Activated naive CD4-positive, alpha-beta T cell treated with anti-CD3 and anti-CD28 coated beads, Interleukin-2, amount 10 ng/mL, durations not matched to agents 7 days and 5 days (primary cell): Measurements from ENCODE around the gene RPTOR.

Experiments
- CTCF ChIA-PET: fragments of 350-600 bp; sonication (Branson Sonifier 250); formaldehyde crosslinking; loops from one replicate; lab custom pipeline; 2021; ENCODE audit warnings: antibody characterized with exemption; lab: Charles Lee
- DNase-seq: peaks from one replicate; pipeline ENCODE4 v3.0.0-alpha.2; 2020
- H3K27ac Mint-ChIP-seq: one replicate; pipeline ENCODE4 v1.8.0; 2021; ENCODE audit warnings: mild to moderate bottlenecking, moderate library complexity, mixed read lengths
- H3K27me3 Mint-ChIP-seq: one replicate; pipeline ENCODE4 v1.8.0; 2021; ENCODE audit warnings: mild to moderate bottlenecking, mixed read lengths
- H3K36me3 Mint-ChIP-seq: one replicate; pipeline ENCODE4 v1.8.0; 2021; ENCODE audit warnings: mixed read lengths
- H3K4me1 Mint-ChIP-seq: one replicate; pipeline ENCODE4 v1.8.0; 2021; ENCODE audit warnings: mixed read lengths
- H3K4me3 Mint-ChIP-seq: one replicate; pipeline ENCODE4 v1.8.0; 2021; ENCODE audit warnings: mild to moderate bottlenecking, moderate library complexity, mixed read lengths
- H3K9me3 Mint-ChIP-seq: one replicate; pipeline ENCODE4 v1.8.0; 2021; ENCODE audit warnings: mixed read lengths

The RPTOR gene

DNA sequence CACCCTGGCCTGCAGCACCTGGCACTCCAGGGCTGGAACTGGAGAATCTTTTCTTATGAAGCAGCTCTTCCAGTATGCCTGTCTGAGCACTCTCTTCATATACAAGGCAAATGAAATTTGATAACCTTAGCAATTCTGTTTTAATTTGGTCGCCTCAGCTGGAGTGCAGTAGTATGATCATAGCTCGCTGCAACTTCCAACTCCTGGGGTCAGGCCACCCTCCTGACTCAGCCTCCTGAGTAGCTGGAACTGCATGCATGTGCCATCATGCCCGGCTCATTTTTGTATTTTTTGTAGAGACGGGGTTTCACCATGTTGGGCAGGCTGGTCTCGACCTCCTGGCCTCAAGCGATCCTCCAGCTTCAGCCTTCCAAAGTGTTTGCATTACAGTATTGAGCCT is 306.2 kb downstream of the RPTOR start:
- CTCF ChIA-PET: interaction anchor here (0.9 kb wide), 1 partner anchor 27 kb away, joined by 3 read pairs; no protein-coding TSS in a partner anchor
- H3K27me3 Mint-ChIP-seq: no peaks in the 10 kb centered on the region
- no peaks in the 10 kb centered on the region for H3K9me3 Mint-ChIP-seq
- peaks cover 82% of the 10 kb centered on the region for H3K36me3 Mint-ChIP-seq
- H3K4me3 Mint-ChIP-seq: no peak overlapping the region
- DNase-seq: no peak
- H3K4me1 Mint-ChIP-seq: peaks cover 98% of the 10 kb centered on the region
- peak overlapping the region; percentile 98 for H3K27ac Mint-ChIP-seq

DNA sequence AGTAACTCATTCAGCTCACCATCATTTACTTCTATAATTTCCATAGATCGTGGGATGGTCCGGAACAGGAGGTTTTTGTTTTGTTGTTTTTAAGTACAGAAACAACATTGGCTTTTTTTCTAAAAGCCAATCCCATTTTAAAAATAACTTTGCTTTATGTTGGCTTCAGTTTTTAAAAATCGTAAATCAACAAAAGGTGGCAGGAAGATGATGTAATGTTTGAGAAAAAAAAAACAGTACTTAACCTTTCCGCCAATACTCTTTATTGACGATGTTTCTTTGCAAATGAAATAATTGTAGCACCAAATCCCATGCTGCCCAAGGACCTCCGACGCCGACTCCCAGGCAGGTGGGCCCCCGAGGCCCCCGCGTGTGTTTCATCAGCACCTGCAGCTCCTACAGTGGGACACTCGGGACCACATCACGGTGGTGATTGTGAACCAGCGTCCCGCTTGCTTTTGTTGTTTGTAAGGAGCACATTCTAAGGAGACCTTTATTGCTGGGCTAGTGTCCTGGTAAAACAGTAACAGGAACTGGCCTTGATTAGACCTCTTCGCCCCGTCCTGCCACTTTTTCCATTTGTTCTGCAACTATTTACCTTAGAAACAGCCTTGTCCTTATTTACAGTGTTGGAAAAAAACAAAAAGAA is 306.8 kb downstream of the RPTOR start:
- CTCF ChIA-PET: interaction anchor here (0.9 kb wide), 1 partner anchor 26 kb away, joined by 3 read pairs; no protein-coding TSS in a partner anchor
- Mint-ChIP-seq H3K9me3 (no peaks in the 10 kb centered on the region), H3K4me3 (no peak overlapping the region), H3K27ac (peak overlapping the region; percentile 15), H3K4me1 (peaks cover 98% of the 10 kb centered on the region), H3K36me3 (peaks cover 83% of the 10 kb centered on the region), H3K27me3 (no peaks in the 10 kb centered on the region)
- DNase-seq: no peak

DNA sequence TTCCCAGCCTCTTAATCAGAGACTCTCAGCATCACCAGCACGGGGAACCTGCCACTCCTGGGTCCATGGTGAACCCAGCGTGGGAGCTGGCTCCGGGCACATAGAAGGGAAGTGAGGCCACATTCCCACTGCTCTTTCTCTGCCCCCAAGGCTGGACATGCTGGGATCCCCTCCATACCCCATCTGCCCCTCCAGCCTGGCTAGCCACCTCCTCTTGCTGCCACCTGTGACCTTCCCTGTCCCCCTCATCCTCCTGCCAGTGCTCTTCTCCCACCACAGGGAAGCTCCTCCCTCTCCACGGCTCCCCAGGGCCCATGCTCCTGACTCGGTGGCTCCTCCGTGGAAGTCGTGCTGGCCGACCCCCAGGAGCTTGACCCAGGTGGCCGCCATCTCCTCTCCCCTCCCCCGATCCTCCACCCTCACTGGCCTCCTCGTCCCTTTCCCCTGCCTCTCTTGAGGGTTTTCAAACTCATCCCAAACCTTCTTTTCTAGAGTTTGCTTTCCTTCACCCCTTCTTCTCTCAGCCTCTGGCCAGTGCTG is 307.9 kb downstream of the RPTOR start:
- CTCF ChIA-PET: no interaction called here
- no peak overlapping the region for H3K4me3 Mint-ChIP-seq
- DNase-seq: no peak
- H3K36me3 Mint-ChIP-seq: peaks cover 82% of the 10 kb centered on the region
- peak overlapping the region; percentile 24 for H3K27ac Mint-ChIP-seq
- H3K4me1 Mint-ChIP-seq: peaks cover 98% of the 10 kb centered on the region
- H3K9me3 Mint-ChIP-seq: no peaks in the 10 kb centered on the region
- no peaks in the 10 kb centered on the region for H3K27me3 Mint-ChIP-seq

DNA sequence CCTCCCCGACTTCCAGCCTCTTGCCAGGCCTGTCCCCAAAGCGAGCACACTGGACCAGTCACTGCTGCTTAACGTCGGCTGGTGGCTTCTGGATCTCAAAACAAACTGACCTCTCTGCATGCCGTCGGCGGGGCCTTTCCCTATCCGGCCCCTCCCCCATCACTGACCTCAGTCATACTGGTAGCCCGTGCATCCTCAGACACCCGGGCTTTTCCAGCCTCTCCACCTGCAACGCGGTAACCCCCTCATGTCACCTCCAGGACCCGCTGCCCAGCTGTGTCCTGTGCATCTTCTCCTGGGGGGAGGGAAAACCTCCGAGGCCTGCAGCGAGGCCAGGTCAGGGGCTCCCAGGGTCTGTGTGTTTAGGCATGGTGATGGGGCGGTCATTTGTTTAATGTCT is 308.4 kb downstream of the RPTOR start:
- Mint-ChIP-seq H3K4me1 (peaks cover 98% of the 10 kb centered on the region), H3K27ac (no peak overlapping the region), H3K27me3 (no peaks in the 10 kb centered on the region), H3K4me3 (no peak overlapping the region), H3K36me3 (peaks cover 82% of the 10 kb centered on the region), H3K9me3 (no peaks in the 10 kb centered on the region)
- no peak for DNase-seq
- CTCF ChIA-PET: no interaction called here

DNA sequence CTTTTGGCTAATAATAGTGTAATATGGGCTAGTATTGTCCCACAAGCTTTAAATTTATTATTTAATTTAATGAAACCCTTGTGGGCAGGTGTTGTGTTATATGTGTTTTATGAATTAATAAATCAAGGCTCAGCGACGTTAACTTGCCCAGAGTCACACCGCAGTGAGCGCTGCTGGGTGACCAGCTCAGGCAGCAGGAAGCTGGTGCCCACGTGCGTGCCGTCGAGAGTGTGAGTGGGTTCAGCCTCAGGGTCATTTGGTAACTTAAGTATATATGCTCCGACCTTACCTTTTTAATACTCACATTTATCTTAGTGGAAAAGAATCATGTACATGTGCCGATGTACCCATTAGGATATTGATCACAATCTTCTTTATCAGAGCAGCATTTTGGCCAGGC is 309.6 kb downstream of the RPTOR start:
- Mint-ChIP-seq H3K27me3 (no peaks in the 10 kb centered on the region), H3K4me1 (peaks cover 98% of the 10 kb centered on the region), H3K4me3 (no peak overlapping the region), H3K36me3 (peaks cover 82% of the 10 kb centered on the region), H3K27ac (no peak overlapping the region), H3K9me3 (no peaks in the 10 kb centered on the region)
- no peak for DNase-seq
- CTCF ChIA-PET: interaction anchor here (1.0 to 1.2 kb wide), 2 partner anchors 8 to 45 kb away, joined by 3 read pairs; no protein-coding TSS in a partner anchor

DNA sequence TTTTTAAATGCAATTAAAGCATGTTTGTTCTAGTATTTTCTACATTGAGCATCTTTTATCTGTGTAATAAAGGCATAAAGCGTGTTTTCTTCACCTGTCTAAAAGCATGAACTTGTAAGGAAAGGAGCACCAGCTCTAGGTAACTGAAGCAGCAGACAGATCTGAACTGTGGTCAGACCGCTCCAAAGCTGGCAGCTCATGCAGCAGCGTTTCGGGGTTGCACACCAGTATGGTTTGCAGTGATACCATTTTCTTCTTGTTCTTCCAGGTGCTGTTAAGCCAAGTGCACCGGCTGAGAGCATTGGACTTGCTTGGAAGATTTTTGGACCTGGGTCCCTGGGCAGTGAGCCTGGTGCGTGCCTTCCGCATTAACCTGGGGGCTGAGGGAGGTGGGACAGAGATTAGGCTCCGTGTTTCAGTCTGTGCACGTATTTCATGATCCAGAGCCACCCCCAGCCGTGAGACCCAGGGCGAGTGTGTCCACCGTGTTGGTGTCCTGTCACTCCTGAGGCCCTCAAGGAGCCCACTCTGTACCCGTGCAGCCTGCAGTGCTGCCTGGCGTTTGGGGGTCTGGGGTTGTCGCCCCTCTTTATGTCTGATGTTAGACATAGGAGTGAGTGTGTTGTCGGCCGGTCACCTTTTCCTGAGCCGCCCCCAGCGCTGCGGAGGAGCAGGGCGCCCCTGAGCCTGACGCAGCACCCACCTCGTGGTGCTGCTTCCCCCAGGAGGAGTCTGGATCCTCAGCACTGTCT is 310.7 kb downstream of the RPTOR start:
- peaks cover 97% of the 10 kb centered on the region for H3K4me1 Mint-ChIP-seq
- H3K9me3 Mint-ChIP-seq: no peaks in the 10 kb centered on the region
- no peak overlapping the region for H3K4me3 Mint-ChIP-seq
- CTCF ChIA-PET: interaction anchor here (0.8 to 1.2 kb wide), 4 partner anchors 9 to 99 kb away, joined by 3 read pairs; no protein-coding TSS in a partner anchor
- no peaks in the 10 kb centered on the region for H3K27me3 Mint-ChIP-seq
- peak overlapping the region; percentile 99 for H3K27ac Mint-ChIP-seq
- H3K36me3 Mint-ChIP-seq: peaks cover 77% of the 10 kb centered on the region
- no peak for DNase-seq

DNA sequence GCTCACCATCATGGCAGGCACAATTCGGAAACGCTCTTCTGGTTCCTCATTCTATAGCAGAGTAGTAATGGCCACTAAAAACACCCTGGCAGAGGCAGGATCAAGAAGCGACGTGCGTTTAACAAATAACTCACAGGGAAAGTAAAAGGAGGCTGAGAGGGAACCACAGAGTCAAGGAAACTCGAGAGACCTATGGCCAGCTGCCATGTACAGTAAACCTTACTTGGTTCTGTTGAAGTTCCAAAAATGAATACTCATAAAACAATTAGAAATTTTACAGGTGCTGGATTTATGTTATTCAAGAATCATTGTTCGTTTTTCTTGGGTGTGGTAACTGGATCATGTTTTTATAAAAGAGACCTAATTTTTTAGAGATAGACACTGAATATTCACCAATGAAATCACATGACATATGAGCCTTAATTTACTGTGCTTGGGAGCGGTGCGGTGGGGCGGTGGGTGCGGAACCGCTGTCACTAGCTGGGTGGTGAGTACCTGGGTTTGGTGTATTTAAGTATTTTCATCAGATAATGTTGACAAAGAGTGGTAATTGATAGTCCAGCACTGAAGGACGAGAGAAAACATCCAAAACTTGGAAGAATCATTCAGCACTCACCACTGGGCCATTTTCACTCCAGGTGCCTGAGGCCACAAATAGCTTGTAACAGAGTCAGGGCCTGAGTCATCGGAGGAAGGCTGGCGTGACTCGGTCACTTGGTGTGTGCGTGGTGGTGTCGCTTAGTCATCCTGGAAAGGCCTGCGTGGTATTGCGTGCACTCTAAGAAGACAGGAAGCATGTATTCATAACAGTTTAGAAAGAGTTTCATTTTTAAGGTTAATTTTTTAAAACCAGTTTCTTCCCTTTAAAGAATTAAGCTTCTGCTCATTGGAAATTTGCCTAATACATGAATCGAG is 311.6 kb downstream of the RPTOR start:
- Mint-ChIP-seq H3K4me3 (peak overlapping the region; percentile 44), H3K27me3 (no peaks in the 10 kb centered on the region), H3K27ac (peak overlapping the region; percentile 99), H3K36me3 (peaks cover 78% of the 10 kb centered on the region), H3K9me3 (no peaks in the 10 kb centered on the region), H3K4me1 (peaks cover 97% of the 10 kb centered on the region)
- CTCF ChIA-PET: interaction anchor here (0.8 to 1.3 kb wide), 3 partner anchors 10 to 43 kb away, joined by 3 read pairs; no protein-coding TSS in a partner anchor
- peak; percentile 90 for DNase-seq

DNA sequence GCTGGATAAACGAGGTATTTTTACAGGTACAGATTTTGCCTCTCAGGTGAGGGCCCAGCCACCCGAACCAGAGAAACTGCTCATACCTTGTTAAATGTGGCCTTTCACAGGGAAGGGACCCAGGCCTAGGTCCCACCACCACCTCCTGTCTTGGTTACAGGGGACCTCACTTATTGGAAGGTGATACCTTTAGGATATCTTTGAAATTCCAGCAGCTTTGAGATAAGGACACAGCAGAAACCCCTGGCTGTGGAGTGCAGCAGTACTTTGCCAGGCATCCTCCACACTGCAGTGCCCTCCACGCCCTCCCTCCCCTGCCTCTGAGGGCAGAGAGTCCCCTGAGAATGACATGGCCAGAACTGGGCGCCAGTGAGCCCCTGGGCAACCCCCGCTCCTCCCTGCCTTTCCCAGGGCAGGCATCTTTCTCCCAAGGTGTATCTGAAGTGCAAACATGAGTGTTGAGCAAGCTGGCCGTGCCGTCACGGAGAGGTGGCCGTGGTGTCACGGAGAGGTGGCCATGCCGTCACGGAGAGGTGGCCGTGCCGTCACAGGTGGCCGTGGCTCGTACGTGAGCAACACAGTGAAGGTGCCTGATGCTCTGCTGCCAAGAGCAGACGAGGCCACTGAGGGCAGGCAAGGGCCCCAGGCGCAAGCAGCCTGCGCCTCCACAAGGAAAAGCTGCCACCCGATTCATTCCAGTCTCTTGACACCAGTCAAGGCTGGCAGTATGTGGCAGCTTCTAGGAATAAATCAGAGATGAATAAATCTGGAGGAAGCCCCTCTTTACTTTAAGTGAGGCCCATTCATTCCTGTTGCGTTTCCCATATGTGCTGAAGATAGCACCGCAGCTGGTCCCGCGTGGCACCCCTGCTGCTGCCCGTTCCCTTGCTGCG is 312.5 kb downstream of the RPTOR start:
- no peaks in the 10 kb centered on the region for H3K9me3 Mint-ChIP-seq
- peak overlapping the region; percentile 99 for H3K27ac Mint-ChIP-seq
- H3K27me3 Mint-ChIP-seq: no peaks in the 10 kb centered on the region
- H3K4me1 Mint-ChIP-seq: peaks cover 97% of the 10 kb centered on the region
- H3K36me3 Mint-ChIP-seq: peaks cover 79% of the 10 kb centered on the region
- CTCF ChIA-PET: interaction anchor here (0.8 to 1.3 kb wide), 3 partner anchors 9 to 42 kb away, joined by 3 read pairs; no protein-coding TSS in a partner anchor
- no peak for DNase-seq
- H3K4me3 Mint-ChIP-seq: peak overlapping the region; percentile 44

DNA sequence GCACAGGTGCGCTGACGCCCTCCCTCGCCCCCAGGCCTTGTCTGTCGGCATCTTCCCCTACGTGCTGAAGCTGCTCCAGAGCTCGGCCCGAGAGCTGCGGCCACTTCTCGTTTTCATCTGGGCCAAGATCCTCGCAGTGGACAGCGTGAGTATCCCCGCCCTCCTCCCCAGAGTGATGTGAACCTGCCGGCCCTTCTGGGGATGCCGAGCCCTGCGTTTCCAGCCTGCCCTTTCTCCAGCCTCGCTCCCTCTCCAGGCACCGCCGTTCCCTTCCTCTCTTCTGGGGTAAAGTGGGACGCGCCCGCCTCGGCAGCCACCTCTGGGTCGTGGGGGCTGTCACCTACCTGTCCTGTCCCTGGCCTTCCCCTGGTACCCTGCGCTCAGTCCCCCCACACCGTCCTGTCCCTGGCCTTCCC is 313.1 kb downstream of the RPTOR start:
- Mint-ChIP-seq H3K9me3 (no peaks in the 10 kb centered on the region), H3K4me3 (no peak overlapping the region), H3K27me3 (no peaks in the 10 kb centered on the region), H3K4me1 (peaks cover 97% of the 10 kb centered on the region), H3K36me3 (peaks cover 79% of the 10 kb centered on the region), H3K27ac (peak overlapping the region; percentile 99)
- no peak for DNase-seq
- CTCF ChIA-PET: no interaction called here

DNA sequence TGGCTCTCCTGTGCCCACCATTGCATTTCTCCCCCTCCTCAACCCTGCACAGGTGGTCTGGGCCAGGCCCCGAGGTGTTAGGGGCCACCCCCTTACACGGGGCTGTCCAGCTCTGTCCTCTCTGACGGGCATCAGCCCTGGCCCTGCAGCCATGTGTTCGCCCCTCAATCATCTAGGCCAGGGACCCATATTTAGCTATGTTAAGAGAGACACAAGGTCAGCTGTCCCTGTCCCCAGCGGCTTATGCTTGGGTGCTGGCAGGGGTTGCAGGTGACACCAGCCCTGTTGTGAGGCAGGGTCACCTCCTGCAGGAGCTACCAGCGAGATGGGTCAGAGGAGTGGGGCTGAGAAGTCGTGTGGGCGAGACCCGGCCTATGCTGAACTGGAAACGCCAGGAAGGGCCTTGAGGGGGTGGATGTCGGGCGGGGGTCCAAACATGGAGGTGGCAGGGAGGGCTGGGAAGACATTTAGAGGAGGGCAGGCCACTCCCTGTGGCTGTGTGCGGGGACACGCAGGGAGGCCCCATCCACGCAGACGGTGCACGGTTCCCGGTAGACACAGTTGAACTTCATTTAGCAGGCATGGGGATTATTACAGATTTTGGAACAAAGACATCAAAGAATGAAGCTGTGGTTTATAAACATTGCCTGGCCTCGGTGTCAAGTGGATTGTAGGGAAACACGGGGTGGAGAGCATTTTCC is 313.8 kb downstream of the RPTOR start:
- DNase-seq: no peak
- CTCF ChIA-PET: interaction anchor here (0.9 to 1.2 kb wide), 2 partner anchors 11 to 283 kb away, joined by 3 read pairs; no protein-coding TSS in a partner anchor
- H3K27me3 Mint-ChIP-seq: no peaks in the 10 kb centered on the region
- peaks cover 97% of the 10 kb centered on the region for H3K4me1 Mint-ChIP-seq
- H3K36me3 Mint-ChIP-seq: peaks cover 83% of the 10 kb centered on the region
- peak overlapping the region; percentile 24 for H3K4me3 Mint-ChIP-seq
- H3K9me3 Mint-ChIP-seq: peaks cover 7% of the 10 kb centered on the region
- H3K27ac Mint-ChIP-seq: peak overlapping the region; percentile 99

DNA sequence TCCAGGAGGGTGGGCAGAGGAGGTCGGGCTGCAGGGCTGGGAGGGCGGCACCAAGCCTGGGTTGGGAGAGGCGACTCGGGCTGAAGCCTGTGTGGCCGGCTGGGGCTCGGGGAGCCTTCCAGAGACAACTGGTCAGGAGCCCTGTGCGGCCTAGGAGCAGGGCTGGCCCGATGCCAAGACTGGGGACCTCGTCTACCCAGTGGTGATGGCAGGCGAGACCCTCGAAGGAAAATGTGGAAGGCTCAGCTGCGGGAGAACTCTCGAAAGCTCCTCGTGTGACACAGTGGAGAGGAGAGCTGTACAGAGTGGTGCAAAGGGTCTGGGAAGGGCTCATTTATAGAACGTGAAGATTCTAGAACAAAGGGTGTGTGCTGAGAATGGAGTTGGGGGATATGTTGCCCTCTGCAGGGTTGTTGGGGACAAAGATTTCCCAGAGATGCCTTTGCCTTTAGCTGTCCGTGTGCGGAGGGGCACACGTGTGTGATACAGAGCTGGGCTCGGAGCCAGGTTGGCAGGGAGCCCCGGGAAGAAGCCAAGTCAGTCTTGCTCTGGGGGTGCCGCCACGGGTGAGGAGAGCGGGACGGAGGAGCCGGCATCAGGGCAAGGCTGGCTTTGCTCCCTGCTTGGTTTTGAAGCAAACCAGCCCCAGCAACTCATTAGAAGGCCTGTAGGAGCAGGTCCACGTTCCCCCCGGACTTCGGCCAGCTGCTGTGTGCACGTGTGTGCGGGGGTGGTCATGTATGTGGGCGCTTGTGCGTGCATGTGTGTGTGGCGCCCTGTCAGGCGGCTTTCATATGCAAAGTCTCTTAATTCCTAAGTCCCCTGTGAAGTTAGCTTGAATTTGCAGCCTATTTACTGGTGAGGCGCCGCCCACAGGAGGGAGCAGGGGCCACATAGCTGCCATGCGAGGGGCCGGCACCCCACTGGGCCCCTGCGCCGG is 314.6 kb downstream of the RPTOR start:
- H3K36me3 Mint-ChIP-seq: peaks cover 88% of the 10 kb centered on the region
- H3K27me3 Mint-ChIP-seq: no peaks in the 10 kb centered on the region
- H3K4me1 Mint-ChIP-seq: peaks cover 95% of the 10 kb centered on the region
- no peak for DNase-seq
- H3K9me3 Mint-ChIP-seq: peaks cover 15% of the 10 kb centered on the region
- H3K27ac Mint-ChIP-seq: peak overlapping the region; percentile 99
- CTCF ChIA-PET: interaction anchor here (0.6 to 1.2 kb wide), 4 partner anchors 11 to 284 kb away, joined by 3 read pairs; no protein-coding TSS in a partner anchor
- H3K4me3 Mint-ChIP-seq: peak overlapping the region; percentile 24
